22Rv1 (cell line): ENCODE results near the gene MAU2.
A peak's percentile ranks its signal among the peaks of the same experiment; 100 is the strongest.

Experiments used
- ZFX ChIP-seq: fragments of 450-650 bp; IDR thresholded peaks from 2 replicates; pipeline ENCODE4 v1.6.1; 2017; ENCODE audit warnings: antibody characterized with exemption, borderline replicate concordance
- TF ChIP-seq, protein P1 (sequence below): fragments of 450-650 bp; IDR thresholded peaks from 2 replicates; pipeline ENCODE4 v1.5.1; 2017; ENCODE audit warnings: mild to moderate bottlenecking

DNA sequence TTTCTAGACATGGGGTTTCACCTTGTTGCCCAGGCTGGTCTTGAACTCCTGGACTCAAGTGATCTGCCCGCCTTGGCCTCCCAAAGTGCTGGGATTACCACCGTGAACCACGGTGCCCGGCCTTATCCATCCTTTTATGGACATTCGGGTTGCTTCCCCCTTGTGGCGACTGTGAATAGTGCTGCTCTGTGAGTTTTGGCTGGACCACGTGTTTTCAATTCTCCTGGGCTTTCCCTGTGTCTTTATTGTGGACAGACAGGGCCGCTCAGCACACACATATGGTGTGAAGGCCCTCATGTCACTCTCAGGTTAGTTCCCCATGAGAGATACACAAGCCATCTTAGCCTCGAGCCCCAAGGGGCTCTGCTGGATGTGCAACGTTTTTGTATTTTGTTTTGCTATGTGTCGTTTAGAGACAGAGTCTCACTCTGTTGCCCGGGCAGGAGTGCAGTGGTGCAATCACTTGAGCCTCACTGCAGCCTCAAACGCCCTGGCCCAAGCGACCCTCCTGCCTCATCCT is 40.5 kb downstream of the MAU2 start:
- TF ChIP-seq, protein P1, sequence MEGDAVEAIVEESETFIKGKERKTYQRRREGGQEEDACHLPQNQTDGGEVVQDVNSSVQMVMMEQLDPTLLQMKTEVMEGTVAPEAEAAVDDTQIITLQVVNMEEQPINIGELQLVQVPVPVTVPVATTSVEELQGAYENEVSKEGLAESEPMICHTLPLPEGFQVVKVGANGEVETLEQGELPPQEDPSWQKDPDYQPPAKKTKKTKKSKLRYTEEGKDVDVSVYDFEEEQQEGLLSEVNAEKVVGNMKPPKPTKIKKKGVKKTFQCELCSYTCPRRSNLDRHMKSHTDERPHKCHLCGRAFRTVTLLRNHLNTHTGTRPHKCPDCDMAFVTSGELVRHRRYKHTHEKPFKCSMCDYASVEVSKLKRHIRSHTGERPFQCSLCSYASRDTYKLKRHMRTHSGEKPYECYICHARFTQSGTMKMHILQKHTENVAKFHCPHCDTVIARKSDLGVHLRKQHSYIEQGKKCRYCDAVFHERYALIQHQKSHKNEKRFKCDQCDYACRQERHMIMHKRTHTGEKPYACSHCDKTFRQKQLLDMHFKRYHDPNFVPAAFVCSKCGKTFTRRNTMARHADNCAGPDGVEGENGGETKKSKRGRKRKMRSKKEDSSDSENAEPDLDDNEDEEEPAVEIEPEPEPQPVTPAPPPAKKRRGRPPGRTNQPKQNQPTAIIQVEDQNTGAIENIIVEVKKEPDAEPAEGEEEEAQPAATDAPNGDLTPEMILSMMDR = peak; percentile 87
- no peak for TF ChIP-seq ZFX
